HepG2 (cell line): ENCODE results near the gene RAB8A. TPM values are rescaled to one million over a fixed set of nuclear protein-coding genes. Genes with fewer than 3 reads are reported as not detected.

Source experiments
- BORCS8-MEF2B ChIP-seq: sonication (generic); formaldehyde crosslinking; IDR thresholded peaks from 2 replicates; pipeline ENCODE4 v1.8.0; 2022; ENCODE audit warnings: mild to moderate bottlenecking, missing genetic modification reagents
- ELF4 ChIP-seq: sonication (generic); formaldehyde crosslinking; IDR thresholded peaks from 2 replicates; pipeline ENCODE4 v1.5.0; 2020; ENCODE audit warnings: missing genetic modification reagents, mild to moderate bottlenecking, moderate library complexity, borderline replicate concordance
- FOXJ3 ChIP-seq: sonication (generic); formaldehyde crosslinking; IDR thresholded peaks from 2 replicates; pipeline ENCODE4 v1.4.0; 2020; ENCODE audit warnings: missing genetic modification reagents, mild to moderate bottlenecking, borderline replicate concordance
- GTF3A ChIP-seq: sonication (generic); formaldehyde crosslinking; conservative IDR thresholded peaks from 2 replicates; pipeline ENCODE4 v1.4.0; 2020; ENCODE audit warnings: mild to moderate bottlenecking, missing genetic modification reagents
- NR2F6 ChIP-seq, 2 experiments: IDR thresholded peaks; 2 replicates each; pipeline ENCODE4 v1.6.1; 2016; ENCODE audit warnings: antibody characterized with exemption in 1 of 2, mild to moderate bottlenecking in 1 of 2
- NRL ChIP-seq: sonication (generic); formaldehyde crosslinking; IDR thresholded peaks from 2 replicates; pipeline ENCODE4 v1.5.0; 2020; ENCODE audit warnings: missing genetic modification reagents, mild to moderate bottlenecking, moderate library complexity, borderline replicate concordance
- REXO4 ChIP-seq: sonication (generic); formaldehyde crosslinking; IDR thresholded peaks from 2 replicates; pipeline ENCODE4 v1.8.0; 2022; ENCODE audit warnings: missing genetic modification reagents, mild to moderate bottlenecking, borderline replicate concordance
- SCMH1 ChIP-seq: sonication (generic); formaldehyde crosslinking; IDR thresholded peaks from 2 replicates; pipeline ENCODE4 v1.9.0; 2021; ENCODE audit warnings: missing genetic modification reagents, mild to moderate bottlenecking, borderline replicate concordance
- SMARCE1 ChIP-seq: fragments of 450-650 bp; IDR thresholded peaks from 2 replicates; pipeline ENCODE4 v1.6.1; 2017; ENCODE audit warnings: borderline replicate concordance
- TBL1XR1 ChIP-seq: fragments of 150-350 bp; IDR thresholded peaks from 2 replicates; pipeline ENCODE4 v1.6.1; 2014; ENCODE audit warnings: borderline replicate concordance, low read length; ENCODE audit not compliant: partially characterized antibody
- ZKSCAN5 ChIP-seq: sonication (generic); formaldehyde crosslinking; IDR thresholded peaks from 2 replicates; pipeline ENCODE4 v1.5.1; 2020; ENCODE audit warnings: mild to moderate bottlenecking, missing genetic modification reagents
- ZNF138 ChIP-seq: sonication (generic); formaldehyde crosslinking; IDR thresholded peaks from 2 replicates; pipeline ENCODE4 v1.5.0; 2020; ENCODE audit warnings: mild to moderate bottlenecking, low read depth, missing genetic modification reagents
- ZNF160 ChIP-seq: sonication (generic); formaldehyde crosslinking; IDR thresholded peaks from 2 replicates; pipeline ENCODE4 v1.8.0; 2022; ENCODE audit warnings: mild to moderate bottlenecking, inconsistent platforms, missing genetic modification reagents
- ZNF547 ChIP-seq: sonication (generic); formaldehyde crosslinking; IDR thresholded peaks from 2 replicates; pipeline ENCODE4 v1.5.1; 2020; ENCODE audit warnings: mild to moderate bottlenecking, missing genetic modification reagents
- ZNF773 ChIP-seq: sonication (generic); formaldehyde crosslinking; IDR thresholded peaks from 2 replicates; pipeline ENCODE4 v1.4.0; 2020; ENCODE audit warnings: missing genetic modification reagents, borderline replicate concordance
- ZNF780A ChIP-seq: sonication (generic); formaldehyde crosslinking; IDR thresholded peaks from 2 replicates; pipeline ENCODE4 v1.8.0; 2022; ENCODE audit warnings: mild to moderate bottlenecking, missing genetic modification reagents, moderate library complexity
- ZSCAN9 ChIP-seq: IDR thresholded peaks from 2 replicates; pipeline ENCODE4 v1.6.1; 2016; ENCODE audit warnings: borderline replicate concordance
- polyA plus RNA-seq, 8 experiments: library from polyadenylated mRNA; depleted of rRNA in 3 of 8; stranded (reverse) in 7 of 8; unstranded in 1 of 8; fragments of >200 nt; fragmentation: Illumina TruSeq in 4 of 8; extraction: Trizol in 4 of 8; gene quantifications; 2 replicates each; pipeline versions ENCODE4 v1.2.1 to v1.2.3, GENCODE V29; 2011 to 2016; ENCODE audit warnings: low read depth in 4 of 8, missing spikeins in 1 of 8, mixed read lengths in 1 of 8; ENCODE audit not compliant: insufficient read depth in 1 of 8
- total RNA-seq, 5 experiments: library from RNA; depleted of rRNA; stranded (reverse); fragments of >200 nt; fragmentation: Illumina TruSeq; extraction: Trizol; gene quantifications; 2 replicates each; pipeline ENCODE4 v1.2.3, GENCODE V29; 2016; ENCODE audit warnings: low read depth in 1 of 5
- TF ChIP-seq, protein P1 (sequence below): sonication (generic); formaldehyde crosslinking; IDR thresholded peaks from 2 replicates; pipeline ENCODE4 v1.8.0; 2022; ENCODE audit warnings: mild to moderate bottlenecking, missing genetic modification reagents, moderate library complexity
- TF ChIP-seq, protein P2 (sequence below): sonication (generic); formaldehyde crosslinking; IDR thresholded peaks from 2 replicates; pipeline ENCODE4 v1.8.1; 2023; ENCODE audit warnings: mild to moderate bottlenecking, moderate library complexity, missing genetic modification reagents
- TF ChIP-seq, protein P3 (sequence below): sonication (generic); formaldehyde crosslinking; IDR thresholded peaks from 2 replicates; pipeline ENCODE4 v1.4.0; 2020; ENCODE audit warnings: missing genetic modification reagents
- TF ChIP-seq, protein P4 (sequence below): sonication (generic); formaldehyde crosslinking; IDR thresholded peaks from 2 replicates; pipeline ENCODE4 v1.9.0; 2021; ENCODE audit warnings: missing genetic modification reagents, mild to moderate bottlenecking, borderline replicate concordance
- TF ChIP-seq, protein P5 (sequence below): sonication (generic); formaldehyde crosslinking; IDR thresholded peaks from 2 replicates; pipeline ENCODE4 v1.4.0; 2020; ENCODE audit warnings: mild to moderate bottlenecking, missing genetic modification reagents

The RAB8A gene
- total and polyA plus RNA-seq, 2 of the 13 experiments (the other 11 are each of a cell fraction or from before 2014, with no cell fraction given), result 36.7 to 45.0 TPM

DNA sequence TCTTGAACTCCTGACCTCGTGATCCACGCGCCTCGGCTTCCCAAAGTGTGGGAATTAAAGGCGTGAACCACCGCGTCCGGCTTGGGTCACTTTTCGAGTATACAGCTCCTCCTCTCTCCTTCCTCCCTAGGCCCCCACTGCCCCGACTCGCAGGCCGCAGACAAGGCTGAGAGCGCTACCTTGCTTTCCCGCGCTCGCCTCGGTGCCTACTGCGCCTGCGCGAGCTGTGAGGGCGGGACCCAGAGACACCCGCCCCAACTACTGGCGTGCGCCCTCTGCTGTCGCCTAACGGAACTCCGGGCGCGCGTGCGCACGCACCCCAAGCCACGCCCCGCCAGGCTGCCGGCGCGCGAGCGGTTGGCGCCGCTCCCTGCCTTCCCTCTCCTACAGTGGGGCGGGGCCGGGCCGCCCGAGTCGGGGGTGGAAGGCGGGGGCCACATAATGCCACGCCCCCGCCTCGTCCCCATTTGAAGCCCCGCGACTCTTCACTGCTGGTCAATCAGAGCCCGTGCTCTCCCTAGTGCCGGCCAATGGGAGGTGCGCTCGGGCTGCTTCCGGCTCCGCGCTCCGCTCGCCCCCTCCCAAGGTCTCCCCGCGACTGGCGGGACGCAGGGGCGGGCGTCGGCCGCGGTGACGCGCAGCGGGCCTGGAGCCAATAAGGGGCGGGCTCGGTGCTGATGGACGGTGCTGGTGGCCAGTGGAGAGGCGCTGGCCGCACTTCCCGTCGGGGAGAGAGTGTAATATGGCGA lies at the start of gene RAB8A (continued):
- TF ChIP-seq, protein P1, sequence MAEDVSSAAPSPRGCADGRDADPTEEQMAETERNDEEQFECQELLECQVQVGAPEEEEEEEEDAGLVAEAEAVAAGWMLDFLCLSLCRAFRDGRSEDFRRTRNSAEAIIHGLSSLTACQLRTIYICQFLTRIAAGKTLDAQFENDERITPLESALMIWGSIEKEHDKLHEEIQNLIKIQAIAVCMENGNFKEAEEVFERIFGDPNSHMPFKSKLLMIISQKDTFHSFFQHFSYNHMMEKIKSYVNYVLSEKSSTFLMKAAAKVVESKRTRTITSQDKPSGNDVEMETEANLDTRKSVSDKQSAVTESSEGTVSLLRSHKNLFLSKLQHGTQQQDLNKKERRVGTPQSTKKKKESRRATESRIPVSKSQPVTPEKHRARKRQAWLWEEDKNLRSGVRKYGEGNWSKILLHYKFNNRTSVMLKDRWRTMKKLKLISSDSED (CRISPR knock-in tag), result no peak
- TF ChIP-seq, protein P2, sequence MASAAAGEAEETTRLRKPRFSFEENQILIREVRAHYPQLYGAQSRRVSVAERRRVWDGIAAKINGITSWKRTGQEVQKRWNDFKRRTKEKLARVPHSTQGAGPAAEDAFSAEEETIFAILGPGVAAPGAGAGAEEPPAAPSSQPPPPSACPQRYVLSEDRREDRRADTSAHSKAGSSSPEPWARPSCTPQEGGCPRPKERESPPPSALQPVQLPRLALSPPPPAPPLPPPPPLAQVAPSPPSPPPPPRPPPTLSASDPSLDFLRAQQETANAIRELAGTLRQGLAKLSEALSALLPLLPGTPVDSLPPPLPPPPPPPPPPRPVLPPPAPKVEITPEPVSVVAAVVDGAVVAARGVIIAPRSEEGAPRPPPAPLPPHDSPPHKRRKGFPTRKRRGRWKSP (CRISPR knock-in tag), result 0 out of 2 replicates have a peak, but pooled peaks have one; percentile 63
- TF ChIP-seq, protein P3, sequence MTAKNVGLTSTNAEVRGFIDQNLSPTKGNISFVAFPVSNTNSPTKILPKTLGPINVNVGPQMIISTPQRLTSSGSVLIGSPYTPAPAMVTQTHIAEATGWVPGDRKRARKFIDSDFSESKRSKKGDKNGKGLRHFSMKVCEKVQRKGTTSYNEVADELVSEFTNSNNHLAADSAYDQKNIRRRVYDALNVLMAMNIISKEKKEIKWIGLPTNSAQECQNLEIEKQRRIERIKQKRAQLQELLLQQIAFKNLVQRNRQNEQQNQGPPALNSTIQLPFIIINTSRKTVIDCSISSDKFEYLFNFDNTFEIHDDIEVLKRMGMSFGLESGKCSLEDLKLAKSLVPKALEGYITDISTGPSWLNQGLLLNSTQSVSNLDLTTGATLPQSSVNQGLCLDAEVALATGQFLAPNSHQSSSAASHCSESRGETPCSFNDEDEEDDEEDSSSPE, result peak; percentile 99
- TF ChIP-seq ZNF547 (peak; percentile 60; the same call in 1 of the 2 replicates), ZKSCAN5 (CRISPR knock-in tag) (no peak), ELF4 (peak; percentile 97; the same call in 1 of the 2 replicates), ZNF138 (CRISPR knock-in tag) (peak; percentile 36; the same call in 1 of the 2 replicates), REXO4 (CRISPR knock-in tag) (no peak), ZNF160 (peak; percentile 51; the same call in 1 of the 2 replicates), TBL1XR1 (no peak), SCMH1 (CRISPR knock-in tag) (no peak), NR2F6 (IDR thresholded peaks at IDR 0.05) (no peak), NR2F6 (CRISPR knock-in tag; IDR thresholded peaks at IDR 0.05) (no peak), ZSCAN9 (CRISPR knock-in tag) (peak; percentile 33; the same call in 1 of the 2 replicates), FOXJ3 (CRISPR knock-in tag) (no peak; the same call in 1 of the 2 replicates), BORCS8-MEF2B (peak; percentile 79), GTF3A (CRISPR knock-in tag) (no peak), SMARCE1 (no peak), NRL (CRISPR knock-in tag) (0 out of 2 replicates have a peak, but pooled peaks have one; percentile 62), ZNF773 (CRISPR knock-in tag) (no peak), ZNF780A (CRISPR knock-in tag) (no peak)
- TF ChIP-seq, protein P4, sequence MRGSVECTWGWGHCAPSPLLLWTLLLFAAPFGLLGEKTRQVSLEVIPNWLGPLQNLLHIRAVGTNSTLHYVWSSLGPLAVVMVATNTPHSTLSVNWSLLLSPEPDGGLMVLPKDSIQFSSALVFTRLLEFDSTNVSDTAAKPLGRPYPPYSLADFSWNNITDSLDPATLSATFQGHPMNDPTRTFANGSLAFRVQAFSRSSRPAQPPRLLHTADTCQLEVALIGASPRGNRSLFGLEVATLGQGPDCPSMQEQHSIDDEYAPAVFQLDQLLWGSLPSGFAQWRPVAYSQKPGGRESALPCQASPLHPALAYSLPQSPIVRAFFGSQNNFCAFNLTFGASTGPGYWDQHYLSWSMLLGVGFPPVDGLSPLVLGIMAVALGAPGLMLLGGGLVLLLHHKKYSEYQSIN, result no peak
- TF ChIP-seq, protein P5, sequence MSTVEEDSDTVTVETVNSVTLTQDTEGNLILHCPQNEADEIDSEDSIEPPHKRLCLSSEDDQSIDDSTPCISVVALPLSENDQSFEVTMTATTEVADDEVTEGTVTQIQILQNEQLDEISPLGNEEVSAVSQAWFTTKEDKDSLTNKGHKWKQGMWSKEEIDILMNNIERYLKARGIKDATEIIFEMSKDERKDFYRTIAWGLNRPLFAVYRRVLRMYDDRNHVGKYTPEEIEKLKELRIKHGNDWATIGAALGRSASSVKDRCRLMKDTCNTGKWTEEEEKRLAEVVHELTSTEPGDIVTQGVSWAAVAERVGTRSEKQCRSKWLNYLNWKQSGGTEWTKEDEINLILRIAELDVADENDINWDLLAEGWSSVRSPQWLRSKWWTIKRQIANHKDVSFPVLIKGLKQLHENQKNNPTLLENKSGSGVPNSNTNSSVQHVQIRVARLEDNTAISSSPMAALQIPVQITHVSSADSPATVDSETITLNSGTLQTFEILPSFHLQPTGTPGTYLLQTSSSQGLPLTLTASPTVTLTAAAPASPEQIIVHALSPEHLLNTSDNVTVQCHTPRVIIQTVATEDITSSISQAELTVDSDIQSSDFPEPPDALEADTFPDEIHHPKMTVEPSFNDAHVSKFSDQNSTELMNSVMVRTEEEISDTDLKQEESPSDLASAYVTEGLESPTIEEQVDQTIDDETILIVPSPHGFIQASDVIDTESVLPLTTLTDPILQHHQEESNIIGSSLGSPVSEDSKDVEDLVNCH (CRISPR knock-in tag), result no peak
